HepG2 (cell line): ENCODE measurements around the gene LRRC45. TPM values are rescaled to one million over a fixed set of nuclear protein-coding genes. Genes with fewer than 3 reads are reported as not detected.

Experiments
- CENPT ChIP-seq: sonication (generic); formaldehyde crosslinking; IDR thresholded peaks from 2 replicates; pipeline ENCODE4 v1.8.0; 2022; ENCODE audit warnings: low read depth, mild to moderate bottlenecking, moderate library complexity, missing genetic modification reagents
- SUZ12 ChIP-seq: fragments of 150-350 bp; IDR thresholded peaks from 2 replicates; pipeline ENCODE4 v1.6.1; 2014; ENCODE audit warnings: low read depth, low read length
- TBX3 ChIP-seq: fragments of 450-650 bp; IDR thresholded peaks from 2 replicates; pipeline ENCODE4 v1.6.1; 2017; ENCODE audit warnings: antibody characterized with exemption, mild to moderate bottlenecking, inconsistent platforms, borderline replicate concordance
- ZFAT ChIP-seq: sonication (generic); formaldehyde crosslinking; conservative IDR thresholded peaks from 2 replicates; pipeline ENCODE4 v1.8.1; 2023; ENCODE audit warnings: missing genetic modification reagents, inconsistent platforms
- ZNF569 ChIP-seq: sonication (generic); formaldehyde crosslinking; IDR thresholded peaks from 2 replicates; pipeline ENCODE4 v1.5.0; 2020; ENCODE audit warnings: mild to moderate bottlenecking, missing genetic modification reagents, moderate library complexity, borderline replicate concordance
- polyA plus RNA-seq, 8 experiments: library from polyadenylated mRNA; depleted of rRNA in 3 of 8; stranded (reverse) in 7 of 8; unstranded in 1 of 8; fragments of >200 nt; fragmentation: Illumina TruSeq in 4 of 8; extraction: Trizol in 4 of 8; gene quantifications; 2 replicates each; pipeline versions ENCODE4 v1.2.1 to v1.2.3, GENCODE V29; 2011 to 2016; ENCODE audit warnings: low read depth in 4 of 8, missing spikeins in 1 of 8, mixed read lengths in 1 of 8; ENCODE audit not compliant: insufficient read depth in 1 of 8
- total RNA-seq, 5 experiments: library from RNA; depleted of rRNA; stranded (reverse); fragments of >200 nt; fragmentation: Illumina TruSeq; extraction: Trizol; gene quantifications; 2 replicates each; pipeline ENCODE4 v1.2.3, GENCODE V29; 2016; ENCODE audit warnings: low read depth in 1 of 5
- TF ChIP-seq, protein P1 (sequence below): sonication (generic); formaldehyde crosslinking; IDR thresholded peaks from 2 replicates; pipeline ENCODE4; 2020; ENCODE audit warnings: missing genetic modification reagents, mild to moderate bottlenecking, borderline replicate concordance
- TF ChIP-seq, protein P2 (sequence below): sonication (generic); formaldehyde crosslinking; IDR thresholded peaks from 2 replicates; pipeline ENCODE4 v1.4.0; 2020; ENCODE audit warnings: mild to moderate bottlenecking, missing genetic modification reagents, borderline replicate concordance
- TF ChIP-seq, protein P3 (sequence below): sonication (generic); formaldehyde crosslinking; conservative IDR thresholded peaks from 2 replicates; pipeline ENCODE4 v1.4.0; 2020; ENCODE audit warnings: mild to moderate bottlenecking, missing genetic modification reagents, moderate library complexity
- TF ChIP-seq, protein P4 (sequence below), 2 experiments: IDR thresholded peaks; 2 replicates each; pipeline ENCODE4 v1.6.1; 2011 to 2012; ENCODE audit warnings: low read length in 2 of 2, borderline replicate concordance in 1 of 2, low read depth in 1 of 2, mild to moderate bottlenecking in 1 of 2, moderate library complexity in 1 of 2

The LRRC45 gene
- total and polyA plus RNA-seq, 2 of the 13 experiments (the other 11 are each of a cell fraction or from before 2014, with no cell fraction given) = 11.6 to 48.1 TPM

DNA sequence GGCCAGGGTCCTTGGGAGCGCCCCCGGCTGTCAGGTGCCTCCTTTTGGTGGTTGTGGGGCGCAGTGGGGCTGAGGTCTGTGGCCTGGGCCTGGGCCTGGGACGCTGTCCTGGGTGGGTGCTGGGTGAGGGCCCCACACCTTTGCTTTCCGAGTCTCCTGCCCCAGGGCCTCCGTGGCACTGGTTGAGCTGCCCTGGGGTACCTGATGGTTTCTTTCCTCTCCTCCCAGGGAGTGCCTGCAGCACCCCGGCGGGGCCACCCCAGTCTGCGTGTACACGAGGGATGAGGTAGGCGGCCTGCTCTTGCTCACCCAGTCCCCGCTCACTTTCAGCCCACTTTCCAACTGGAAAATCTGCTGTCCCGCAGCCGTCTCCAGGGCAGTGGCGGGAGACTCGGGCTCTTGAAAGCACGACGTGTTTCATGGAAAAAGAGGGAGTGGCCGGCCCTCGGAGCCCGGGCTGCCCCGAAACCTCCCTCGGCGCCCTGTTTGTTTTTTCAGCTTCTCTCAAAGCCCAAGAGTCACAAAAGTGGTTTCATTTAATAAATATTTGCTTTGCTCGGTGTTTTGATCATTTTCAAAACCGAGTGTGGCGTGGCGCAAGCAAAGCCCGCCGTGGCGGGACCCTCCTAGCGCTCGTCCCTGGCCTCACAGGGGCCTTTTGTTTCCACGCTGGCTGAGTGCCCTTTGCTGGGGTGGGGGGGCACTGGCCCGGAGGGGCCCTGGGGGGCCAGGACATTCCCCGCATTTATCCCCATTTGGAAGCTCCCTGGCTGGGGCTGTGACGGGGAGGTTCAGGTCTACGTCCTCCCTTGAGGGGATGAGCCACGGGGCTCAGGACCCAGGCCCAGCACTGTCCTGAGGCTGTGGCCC, 28.3 kb upstream of the LRRC45 start (continued):
- TF ChIP-seq, protein P1, sequence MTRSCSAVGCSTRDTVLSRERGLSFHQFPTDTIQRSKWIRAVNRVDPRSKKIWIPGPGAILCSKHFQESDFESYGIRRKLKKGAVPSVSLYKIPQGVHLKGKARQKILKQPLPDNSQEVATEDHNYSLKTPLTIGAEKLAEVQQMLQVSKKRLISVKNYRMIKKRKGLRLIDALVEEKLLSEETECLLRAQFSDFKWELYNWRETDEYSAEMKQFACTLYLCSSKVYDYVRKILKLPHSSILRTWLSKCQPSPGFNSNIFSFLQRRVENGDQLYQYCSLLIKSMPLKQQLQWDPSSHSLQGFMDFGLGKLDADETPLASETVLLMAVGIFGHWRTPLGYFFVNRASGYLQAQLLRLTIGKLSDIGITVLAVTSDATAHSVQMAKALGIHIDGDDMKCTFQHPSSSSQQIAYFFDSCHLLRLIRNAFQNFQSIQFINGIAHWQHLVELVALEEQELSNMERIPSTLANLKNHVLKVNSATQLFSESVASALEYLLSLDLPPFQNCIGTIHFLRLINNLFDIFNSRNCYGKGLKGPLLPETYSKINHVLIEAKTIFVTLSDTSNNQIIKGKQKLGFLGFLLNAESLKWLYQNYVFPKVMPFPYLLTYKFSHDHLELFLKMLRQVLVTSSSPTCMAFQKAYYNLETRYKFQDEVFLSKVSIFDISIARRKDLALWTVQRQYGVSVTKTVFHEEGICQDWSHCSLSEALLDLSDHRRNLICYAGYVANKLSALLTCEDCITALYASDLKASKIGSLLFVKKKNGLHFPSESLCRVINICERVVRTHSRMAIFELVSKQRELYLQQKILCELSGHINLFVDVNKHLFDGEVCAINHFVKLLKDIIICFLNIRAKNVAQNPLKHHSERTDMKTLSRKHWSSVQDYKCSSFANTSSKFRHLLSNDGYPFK = no peak; the same call in none of the 2 replicates
- TF ChIP-seq SUZ12 = no peak
- TF ChIP-seq CENPT (CRISPR knock-in tag) = no peak
- TF ChIP-seq, protein P2, sequence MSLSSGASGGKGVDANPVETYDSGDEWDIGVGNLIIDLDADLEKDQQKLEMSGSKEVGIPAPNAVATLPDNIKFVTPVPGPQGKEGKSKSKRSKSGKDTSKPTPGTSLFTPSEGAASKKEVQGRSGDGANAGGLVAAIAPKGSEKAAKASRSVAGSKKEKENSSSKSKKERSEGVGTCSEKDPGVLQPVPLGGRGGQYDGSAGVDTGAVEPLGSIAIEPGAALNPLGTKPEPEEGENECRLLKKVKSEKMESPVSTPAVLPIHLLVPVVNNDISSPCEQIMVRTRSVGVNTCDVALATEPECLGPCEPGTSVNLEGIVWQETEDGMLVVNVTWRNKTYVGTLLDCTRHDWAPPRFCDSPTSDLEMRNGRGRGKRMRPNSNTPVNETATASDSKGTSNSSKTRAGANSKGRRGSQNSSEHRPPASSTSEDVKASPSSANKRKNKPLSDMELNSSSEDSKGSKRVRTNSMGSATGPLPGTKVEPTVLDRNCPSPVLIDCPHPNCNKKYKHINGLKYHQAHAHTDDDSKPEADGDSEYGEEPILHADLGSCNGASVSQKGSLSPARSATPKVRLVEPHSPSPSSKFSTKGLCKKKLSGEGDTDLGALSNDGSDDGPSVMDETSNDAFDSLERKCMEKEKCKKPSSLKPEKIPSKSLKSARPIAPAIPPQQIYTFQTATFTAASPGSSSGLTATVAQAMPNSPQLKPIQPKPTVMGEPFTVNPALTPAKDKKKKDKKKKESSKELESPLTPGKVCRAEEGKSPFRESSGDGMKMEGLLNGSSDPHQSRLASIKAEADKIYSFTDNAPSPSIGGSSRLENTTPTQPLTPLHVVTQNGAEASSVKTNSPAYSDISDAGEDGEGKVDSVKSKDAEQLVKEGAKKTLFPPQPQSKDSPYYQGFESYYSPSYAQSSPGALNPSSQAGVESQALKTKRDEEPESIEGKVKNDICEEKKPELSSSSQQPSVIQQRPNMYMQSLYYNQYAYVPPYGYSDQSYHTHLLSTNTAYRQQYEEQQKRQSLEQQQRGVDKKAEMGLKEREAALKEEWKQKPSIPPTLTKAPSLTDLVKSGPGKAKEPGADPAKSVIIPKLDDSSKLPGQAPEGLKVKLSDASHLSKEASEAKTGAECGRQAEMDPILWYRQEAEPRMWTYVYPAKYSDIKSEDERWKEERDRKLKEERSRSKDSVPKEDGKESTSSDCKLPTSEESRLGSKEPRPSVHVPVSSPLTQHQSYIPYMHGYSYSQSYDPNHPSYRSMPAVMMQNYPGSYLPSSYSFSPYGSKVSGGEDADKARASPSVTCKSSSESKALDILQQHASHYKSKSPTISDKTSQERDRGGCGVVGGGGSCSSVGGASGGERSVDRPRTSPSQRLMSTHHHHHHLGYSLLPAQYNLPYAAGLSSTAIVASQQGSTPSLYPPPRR = peak; percentile 34; the same call in 1 of the 2 replicates
- no peak for TF ChIP-seq ZNF569 (CRISPR knock-in tag)
- TF ChIP-seq, protein P3, sequence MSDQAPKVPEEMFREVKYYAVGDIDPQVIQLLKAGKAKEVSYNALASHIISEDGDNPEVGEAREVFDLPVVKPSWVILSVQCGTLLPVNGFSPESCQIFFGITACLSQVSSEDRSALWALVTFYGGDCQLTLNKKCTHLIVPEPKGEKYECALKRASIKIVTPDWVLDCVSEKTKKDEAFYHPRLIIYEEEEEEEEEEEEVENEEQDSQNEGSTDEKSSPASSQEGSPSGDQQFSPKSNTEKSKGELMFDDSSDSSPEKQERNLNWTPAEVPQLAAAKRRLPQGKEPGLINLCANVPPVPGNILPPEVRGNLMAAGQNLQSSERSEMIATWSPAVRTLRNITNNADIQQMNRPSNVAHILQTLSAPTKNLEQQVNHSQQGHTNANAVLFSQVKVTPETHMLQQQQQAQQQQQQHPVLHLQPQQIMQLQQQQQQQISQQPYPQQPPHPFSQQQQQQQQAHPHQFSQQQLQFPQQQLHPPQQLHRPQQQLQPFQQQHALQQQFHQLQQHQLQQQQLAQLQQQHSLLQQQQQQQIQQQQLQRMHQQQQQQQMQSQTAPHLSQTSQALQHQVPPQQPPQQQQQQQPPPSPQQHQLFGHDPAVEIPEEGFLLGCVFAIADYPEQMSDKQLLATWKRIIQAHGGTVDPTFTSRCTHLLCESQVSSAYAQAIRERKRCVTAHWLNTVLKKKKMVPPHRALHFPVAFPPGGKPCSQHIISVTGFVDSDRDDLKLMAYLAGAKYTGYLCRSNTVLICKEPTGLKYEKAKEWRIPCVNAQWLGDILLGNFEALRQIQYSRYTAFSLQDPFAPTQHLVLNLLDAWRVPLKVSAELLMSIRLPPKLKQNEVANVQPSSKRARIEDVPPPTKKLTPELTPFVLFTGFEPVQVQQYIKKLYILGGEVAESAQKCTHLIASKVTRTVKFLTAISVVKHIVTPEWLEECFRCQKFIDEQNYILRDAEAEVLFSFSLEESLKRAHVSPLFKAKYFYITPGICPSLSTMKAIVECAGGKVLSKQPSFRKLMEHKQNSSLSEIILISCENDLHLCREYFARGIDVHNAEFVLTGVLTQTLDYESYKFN (CRISPR knock-in tag) = peak; percentile 83
- TF ChIP-seq ZFAT (CRISPR knock-in tag) = no peak
- peak; percentile 34; the same call in 1 of the 2 replicates for TF ChIP-seq TBX3
- TF ChIP-seq, protein P4, sequence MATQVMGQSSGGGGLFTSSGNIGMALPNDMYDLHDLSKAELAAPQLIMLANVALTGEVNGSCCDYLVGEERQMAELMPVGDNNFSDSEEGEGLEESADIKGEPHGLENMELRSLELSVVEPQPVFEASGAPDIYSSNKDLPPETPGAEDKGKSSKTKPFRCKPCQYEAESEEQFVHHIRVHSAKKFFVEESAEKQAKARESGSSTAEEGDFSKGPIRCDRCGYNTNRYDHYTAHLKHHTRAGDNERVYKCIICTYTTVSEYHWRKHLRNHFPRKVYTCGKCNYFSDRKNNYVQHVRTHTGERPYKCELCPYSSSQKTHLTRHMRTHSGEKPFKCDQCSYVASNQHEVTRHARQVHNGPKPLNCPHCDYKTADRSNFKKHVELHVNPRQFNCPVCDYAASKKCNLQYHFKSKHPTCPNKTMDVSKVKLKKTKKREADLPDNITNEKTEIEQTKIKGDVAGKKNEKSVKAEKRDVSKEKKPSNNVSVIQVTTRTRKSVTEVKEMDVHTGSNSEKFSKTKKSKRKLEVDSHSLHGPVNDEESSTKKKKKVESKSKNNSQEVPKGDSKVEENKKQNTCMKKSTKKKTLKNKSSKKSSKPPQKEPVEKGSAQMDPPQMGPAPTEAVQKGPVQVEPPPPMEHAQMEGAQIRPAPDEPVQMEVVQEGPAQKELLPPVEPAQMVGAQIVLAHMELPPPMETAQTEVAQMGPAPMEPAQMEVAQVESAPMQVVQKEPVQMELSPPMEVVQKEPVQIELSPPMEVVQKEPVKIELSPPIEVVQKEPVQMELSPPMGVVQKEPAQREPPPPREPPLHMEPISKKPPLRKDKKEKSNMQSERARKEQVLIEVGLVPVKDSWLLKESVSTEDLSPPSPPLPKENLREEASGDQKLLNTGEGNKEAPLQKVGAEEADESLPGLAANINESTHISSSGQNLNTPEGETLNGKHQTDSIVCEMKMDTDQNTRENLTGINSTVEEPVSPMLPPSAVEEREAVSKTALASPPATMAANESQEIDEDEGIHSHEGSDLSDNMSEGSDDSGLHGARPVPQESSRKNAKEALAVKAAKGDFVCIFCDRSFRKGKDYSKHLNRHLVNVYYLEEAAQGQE (IDR thresholded peaks at IDR 0.05; ENCODE audit: borderline replicate concordance in 1 of 2, low read depth in 1 of 2, low read length in 2 of 2) = peak in 1 of 2 experiments; percentile 52; a peak in 2 of 4 replicates
